Measurements from ENCODE around the gene SCFD2. TPM values are rescaled to one million over a fixed set of nuclear protein-coding genes. Genes with fewer than 3 reads are reported as not detected.

SCFD2 gene
- polyA plus RNA-seq, 2 of the 4 experiments (the other 2 are of a cell fraction): 7.6 to 10.8 TPM

GRCh38 chr4:53171797-53172196, 194.1 kb downstream of the SCFD2 start:
- Histone ChIP-seq H3K9me3 (no peaks in the 10 kb centered on the region), H3K4me1 (no peaks in the 10 kb centered on the region), H3K4me2 (no peak overlapping the region), H3K4me3 (no peak overlapping the region), H3K27ac (no peak overlapping the region)
- TF ChIP-seq HES2 (IDR thresholded peaks at IDR 0.05) (no peak), EHF (CRISPR knock-in tag; IDR thresholded peaks at IDR 0.05) (no peak), GATA3 (IDR thresholded peaks at IDR 0.05; ENCODE audit: borderline replicate concordance) (no peak), CHD4 (IDR thresholded peaks at IDR 0.05; ENCODE audit: borderline replicate concordance) (no peak), HOXB13 (CRISPR knock-in tag; IDR thresholded peaks at IDR 0.05; ENCODE audit: low read depth) (no peak), ZNF302 (CRISPR knock-in tag; IDR thresholded peaks at IDR 0.05) (no peak), POLR2AphosphoS2 (conservative IDR thresholded peaks at IDR 0.05; ENCODE audit: low read length) (no peak), FOSL2 (IDR thresholded peaks at IDR 0.05) (no peak), FOSL2 (CRISPR knock-in tag; IDR thresholded peaks at IDR 0.05) (no peak), MAZ (IDR thresholded peaks at IDR 0.05; ENCODE audit: borderline replicate concordance, low read depth, low read length) (no peak), ELK1 (IDR thresholded peaks at IDR 0.05; ENCODE audit: low read depth, low read length) (no peak), CEBPB (IDR thresholded peaks at IDR 0.05) (no peak)
- ATAC-seq (no peak), FAIRE-seq (no peak), DNase-seq (ENCODE audit: low read depth in 1 of 2, low spot score in 1 of 2) (no peak)
- POLR2A ChIA-PET: no interaction called here
- CTCF ChIA-PET: no interaction called here
- WGBS (ENCODE audit: missing lambda C conversion rate): 92% methylated on average over 3 of the region's 3 CpGs

- no peak for DNase-seq (ENCODE audit: low read depth in 1 of 2, low spot score in 1 of 2)
- Histone ChIP-seq H3K4me3 (no peak overlapping the region), H3K9me3 (no peaks in the 10 kb centered on the region), H3K4me1 (no peaks in the 10 kb centered on the region), H3K4me2 (no peak overlapping the region), H3K27ac (no peak overlapping the region)
- no peak for FAIRE-seq
- POLR2A ChIA-PET: no interaction called here
- no peak for TF ChIP-seq FOSB (CRISPR knock-in tag; IDR thresholded peaks at IDR 0.05)
- no peak for TF ChIP-seq KDM5A (IDR thresholded peaks at IDR 0.05)
- TF ChIP-seq BHLHE40 (IDR thresholded peaks at IDR 0.05; ENCODE audit: low read depth, low read length): no peak
- no peak for TF ChIP-seq CBX8 (IDR thresholded peaks at IDR 0.05)
- no peak for TF ChIP-seq SMC3 (IDR thresholded peaks at IDR 0.05)
- TF ChIP-seq JUNB (IDR thresholded peaks at IDR 0.05): no peak
- no peak for TF ChIP-seq HOXA7 (CRISPR knock-in tag; IDR thresholded peaks at IDR 0.05)
- no peak for TF ChIP-seq HDAC2 (IDR thresholded peaks at IDR 0.05)
- TF ChIP-seq NFE2L2 (conservative IDR thresholded peaks at IDR 0.05; ENCODE audit: low read length): no peak
- TF ChIP-seq TFCP2L1 (CRISPR knock-in tag; IDR thresholded peaks at IDR 0.05): no peak
- no peak for TF ChIP-seq ZC3H11A (IDR thresholded peaks at IDR 0.05)
- no peak for TF ChIP-seq CTCF (IDR thresholded peaks at IDR 0.05)
- no peak for TF ChIP-seq RARB (CRISPR knock-in tag; IDR thresholded peaks at IDR 0.05)
- TF ChIP-seq HOXB13 (CRISPR knock-in tag; IDR thresholded peaks at IDR 0.05; ENCODE audit: low read depth): no peak
- no peak for TF ChIP-seq REST (IDR thresholded peaks at IDR 0.05)
- TF ChIP-seq NPAS2 (CRISPR knock-in tag; IDR thresholded peaks at IDR 0.05; ENCODE audit: borderline replicate concordance): no peak
- TF ChIP-seq EHF (CRISPR knock-in tag; IDR thresholded peaks at IDR 0.05): no peak
- no peak for TF ChIP-seq RAD21 (conservative IDR thresholded peaks at IDR 0.05 in 1 of 2, IDR thresholded peaks at IDR 0.05 in 1 of 2)
- no peak for ATAC-seq
- CTCF ChIA-PET: no interaction called here
- WGBS (ENCODE audit: missing lambda C conversion rate): 79% methylated on average over 5 of the region's 5 CpGs
Observed at GRCh38 chr4:53169695-53170617, 195.9 kb downstream of the SCFD2 start.
